GM19372 (cell line): ENCODE data around the gene FKBP2.

Source experiments
- ATAC-seq: cut with Tn5 transposase; IDR thresholded peaks from one replicate; pipeline ENCODE4 v1.9.1; 2021; ENCODE audit warnings: mild to moderate bottlenecking, low read depth, moderate library complexity; ENCODE audit not compliant: unreplicated experiment

FKBP2 gene

GRCh38 chr11:64260147-64260708 is 19.3 kb downstream of the FKBP2 start:
- ATAC-seq: no peak

- ATAC-seq: no peak
These were observed 20.7 kb downstream of the FKBP2 start for GRCh38 chr11:64261556-64262080.

- ATAC-seq: no peak
These were observed 21.5 kb downstream of the FKBP2 start for GRCh38 chr11:64262271-64263002.

- ATAC-seq: no peak
These were observed 22.4 kb downstream of the FKBP2 start for GRCh38 chr11:64263021-64263946.

GRCh38 chr11:64263947-64264317 is 23.0 kb downstream of the FKBP2 start:
- no peak for ATAC-seq

GRCh38 chr11:64264371-64264852 is 23.5 kb downstream of the FKBP2 start:
- no peak for ATAC-seq

GRCh38 chr11:64265176-64266160 is 24.6 kb downstream of the FKBP2 start:
- ATAC-seq: no peak

GRCh38 chr11:64266339-64266738 is 25.4 kb downstream of the FKBP2 start:
- ATAC-seq: no peak

GRCh38 chr11:64267207-64267945 is 26.5 kb downstream of the FKBP2 start:
- no peak for ATAC-seq

GRCh38 chr11:64268025-64268892 is 27.4 kb downstream of the FKBP2 start:
- ATAC-seq: no peak

- ATAC-seq: peak; percentile 3
These were observed 28.1 kb downstream of the FKBP2 start for GRCh38 chr11:64268893-64269539.

GRCh38 chr11:64269540-64270220 is 28.8 kb downstream of the FKBP2 start:
- ATAC-seq: peak; percentile 64

GRCh38 chr11:64275031-64275800 is 34.3 kb downstream of the FKBP2 start:
- ATAC-seq: no peak

- no peak for ATAC-seq
These were observed 34.9 kb downstream of the FKBP2 start for GRCh38 chr11:64275841-64276240.

GRCh38 chr11:64276653-64277431 is 35.9 kb downstream of the FKBP2 start:
- no peak for ATAC-seq
